Measurements from ENCODE around the gene HAGH.

Gene HAGH

GRCh38 chr16:1766231-1766630 is 60.4 kb downstream of the HAGH start:
- no peak for TF ChIP-seq CTCF (conservative IDR thresholded peaks at IDR 0.05)
- H3K27ac ChIP-seq = no peak overlapping the region

- H3K27ac ChIP-seq = no peak overlapping the region
- no peak for TF ChIP-seq CTCF (conservative IDR thresholded peaks at IDR 0.05)
These were observed 60.8 kb downstream of the HAGH start for GRCh38 chr16:1765826-1766225.

- no peak overlapping the region for H3K27ac ChIP-seq
- no peak for TF ChIP-seq CTCF (conservative IDR thresholded peaks at IDR 0.05)
These were observed 61.7 kb downstream of the HAGH start for GRCh38 chr16:1764971-1765370.

GRCh38 chr16:1763521-1764511 is 62.8 kb downstream of the HAGH start:
- no peak; the same call in 1 of the 2 replicates for TF ChIP-seq CTCF (conservative IDR thresholded peaks at IDR 0.05)
- H3K27ac ChIP-seq = no peak overlapping the region

GRCh38 chr16:1762879-1763520 is 63.6 kb downstream of the HAGH start:
- no peak for TF ChIP-seq CTCF (conservative IDR thresholded peaks at IDR 0.05)
- H3K27ac ChIP-seq = no peak overlapping the region

GRCh38 chr16:1762196-1762878 is 64.3 kb downstream of the HAGH start:
- TF ChIP-seq CTCF (conservative IDR thresholded peaks at IDR 0.05) = no peak
- no peak overlapping the region for H3K27ac ChIP-seq

- no peak overlapping the region for H3K27ac ChIP-seq
- TF ChIP-seq CTCF (conservative IDR thresholded peaks at IDR 0.05) = no peak
These were observed 64.9 kb downstream of the HAGH start for GRCh38 chr16:1761751-1762150.

Measured in VCaP (cell line).